ENCODE measurements around the gene WWC2.

WWC2 gene

GRCh38 chr4:183261953-183262775 is 163.1 kb downstream of the WWC2 start:
- peak; percentile 33 to 71 (median 56) for DNase-seq

GRCh38 chr4:183262776-183263100 is 163.7 kb downstream of the WWC2 start:
- no peak for DNase-seq

GRCh38 chr4:183263787-183264386 is 164.8 kb downstream of the WWC2 start:
- no peak for DNase-seq

GRCh38 chr4:183264614-183265013 is 165.6 kb downstream of the WWC2 start:
- no peak for DNase-seq

DNA sequence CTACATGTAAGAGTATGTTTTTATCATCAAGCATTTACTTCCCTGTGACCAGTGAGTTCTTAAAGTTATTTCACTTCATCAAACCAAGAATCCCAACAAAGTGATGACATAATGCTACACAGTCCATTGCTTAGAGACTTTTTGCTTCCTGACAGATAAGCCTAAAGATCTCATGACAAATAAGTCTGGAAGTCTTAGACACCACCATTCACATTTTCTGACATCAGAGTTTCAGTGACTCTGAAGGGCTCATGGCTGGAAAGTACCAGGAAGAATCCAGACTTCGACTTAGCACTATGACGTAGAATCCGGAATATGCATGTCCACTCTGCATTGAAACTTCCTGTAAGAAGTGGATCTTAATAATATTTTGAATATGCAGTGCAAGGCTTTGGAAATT is 167.3 kb downstream of the WWC2 start:
- DNase-seq: no peak

GRCh38 chr4:183268556-183268955 is 169.5 kb downstream of the WWC2 start:
- no peak for DNase-seq

- DNase-seq: no peak
These were observed 173.3 kb downstream of the WWC2 start for GRCh38 chr4:183272384-183272783.

- no peak for DNase-seq
These were observed 177.0 kb downstream of the WWC2 start for GRCh38 chr4:183276106-183276505.

GRCh38 chr4:183284258-183284785 is 185.3 kb downstream of the WWC2 start:
- DNase-seq: no peak

GRCh38 chr4:183284965-183285364 is 185.9 kb downstream of the WWC2 start:
- no peak for DNase-seq

GRCh38 chr4:183285886-183286285 is 186.8 kb downstream of the WWC2 start:
- DNase-seq: no peak

DNA sequence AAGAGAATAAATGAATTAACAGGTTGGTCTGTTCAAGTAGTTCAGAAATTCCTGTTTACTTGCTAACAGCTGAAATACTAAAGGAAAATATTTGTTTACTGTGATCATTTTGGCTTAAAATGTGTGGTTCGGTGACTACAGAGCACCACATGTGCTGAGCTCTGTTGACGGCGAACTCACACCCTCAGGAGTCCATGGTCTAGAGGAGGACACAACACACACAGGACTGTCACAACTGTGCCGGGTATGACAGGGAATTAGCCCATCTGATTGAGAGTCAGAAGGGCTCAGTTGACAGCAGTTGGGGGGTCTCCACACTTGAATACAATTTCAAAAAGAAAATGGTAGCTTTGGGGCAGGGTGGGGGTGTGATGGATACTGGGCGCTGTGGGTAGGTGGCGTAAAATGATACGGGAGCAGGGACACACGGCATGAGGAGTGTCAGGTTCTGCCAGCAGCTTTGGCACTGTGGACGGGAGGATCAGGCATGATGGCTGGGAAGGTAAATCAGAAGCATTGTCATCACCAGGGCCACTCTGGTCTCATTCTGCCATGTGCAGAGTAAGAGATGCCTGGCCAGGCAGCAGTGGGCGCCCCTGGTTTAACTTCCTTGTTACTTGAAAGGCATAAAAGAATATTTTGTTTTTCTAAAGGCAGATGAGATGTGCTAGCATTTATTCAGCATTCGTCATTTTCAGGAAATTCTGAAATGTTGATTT is 187.7 kb downstream of the WWC2 start:
- DNase-seq: no peak

DNA sequence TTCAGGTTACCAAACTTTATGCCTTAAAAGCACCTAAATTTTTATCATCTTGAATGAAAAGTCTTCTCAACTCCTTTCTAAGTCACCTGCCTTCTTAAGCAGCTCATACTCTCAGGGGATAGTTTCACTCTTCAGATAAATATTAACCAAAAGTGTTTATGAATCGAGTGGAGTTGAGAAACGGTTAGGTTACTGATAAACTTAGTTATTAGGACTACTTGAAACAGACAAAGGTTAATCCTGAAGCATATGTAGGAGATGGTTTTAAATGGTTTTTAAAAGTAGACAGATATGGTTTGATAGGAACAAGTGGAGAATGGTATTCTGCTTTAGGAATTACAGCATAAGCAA is 188.2 kb downstream of the WWC2 start:
- no peak for DNase-seq

GRCh38 chr4:183287677-183288076 is 188.6 kb downstream of the WWC2 start:
- no peak for DNase-seq

DNA sequence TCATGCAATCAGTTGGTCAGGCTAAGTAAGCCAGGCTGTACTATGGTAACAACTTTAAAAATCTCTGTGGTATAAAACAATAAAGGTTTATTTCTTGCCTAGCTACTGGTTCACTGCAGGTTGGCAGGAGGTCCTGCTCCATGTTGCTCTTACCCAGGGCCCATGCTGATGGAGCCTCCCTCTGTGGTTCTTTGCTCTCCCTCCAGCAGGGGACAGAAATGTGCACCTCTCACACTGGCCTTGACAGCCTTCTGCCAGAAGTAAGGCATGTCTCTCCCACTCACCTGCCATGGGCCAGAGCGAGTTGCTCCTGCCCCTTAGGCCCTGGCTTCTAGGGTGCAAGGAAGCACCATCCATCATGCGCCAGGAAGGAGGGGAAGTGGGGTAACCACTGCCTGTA is 189.9 kb downstream of the WWC2 start:
- no peak for DNase-seq

GRCh38 chr4:183289688-183290087 is 190.6 kb downstream of the WWC2 start:
- no peak for DNase-seq

GRCh38 chr4:183291070-183291469 is 192.0 kb downstream of the WWC2 start:
- DNase-seq: no peak

DNA sequence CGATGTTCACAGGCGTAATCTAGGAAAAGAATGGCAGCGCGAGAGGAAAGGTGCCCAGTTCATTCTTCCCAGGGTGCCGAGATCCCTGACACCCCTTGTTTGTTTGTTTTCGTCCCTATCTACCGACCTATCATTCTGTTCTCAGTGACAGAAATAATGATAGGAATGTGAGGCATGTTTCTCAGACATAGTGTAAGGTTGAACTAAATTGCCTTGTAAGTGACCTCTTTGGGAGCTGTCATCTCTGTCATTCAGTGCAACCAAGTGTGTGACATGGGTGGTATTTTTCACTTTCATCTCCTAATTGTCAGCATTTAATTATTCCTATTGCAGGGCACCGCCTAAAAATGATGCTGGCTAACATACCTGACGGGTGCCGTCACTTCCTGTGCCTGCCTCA is 196.7 kb downstream of the WWC2 start:
- DNase-seq: no peak

- no peak for DNase-seq
These were observed 198.6 kb downstream of the WWC2 start for GRCh38 chr4:183297675-183298074.

DNA sequence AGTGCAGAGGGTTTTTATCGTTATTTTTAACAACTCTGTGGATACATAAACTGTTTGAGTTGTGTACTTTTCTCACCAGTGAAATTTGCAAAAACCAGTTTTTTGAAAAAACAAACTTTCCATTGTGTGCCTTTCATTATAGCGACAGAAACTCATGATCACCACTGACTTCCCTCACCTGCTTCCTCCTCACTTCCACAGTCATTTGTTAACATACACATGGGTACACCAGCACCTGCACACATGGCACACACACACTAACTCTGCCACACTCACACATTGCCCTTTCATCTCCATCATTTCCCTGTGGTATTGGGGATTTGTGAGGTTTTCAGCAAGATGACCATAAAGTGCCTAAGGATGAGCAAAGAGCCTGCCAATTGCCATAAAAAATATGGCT is 200.4 kb downstream of the WWC2 start:
- DNase-seq: no peak

DNA sequence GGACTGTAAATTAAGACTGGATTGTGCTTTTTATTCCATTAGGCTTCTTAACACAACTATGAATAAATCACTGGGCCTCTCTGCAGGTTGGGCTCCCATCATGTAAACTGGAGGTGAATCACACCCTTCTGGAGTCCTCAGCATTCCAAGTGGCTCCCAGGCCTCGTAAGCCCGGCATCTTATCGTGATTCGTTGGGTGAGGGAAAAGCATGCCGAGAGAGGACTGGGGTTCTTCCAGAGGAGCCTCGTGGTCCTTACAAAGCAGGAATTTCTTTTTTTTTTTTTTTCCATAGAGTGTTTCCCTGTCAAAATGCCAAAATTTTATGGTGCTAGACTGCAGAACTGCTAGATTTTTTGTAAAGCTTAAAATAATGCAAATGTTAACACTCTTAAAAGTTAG is 201.0 kb downstream of the WWC2 start:
- DNase-seq: no peak

DNA sequence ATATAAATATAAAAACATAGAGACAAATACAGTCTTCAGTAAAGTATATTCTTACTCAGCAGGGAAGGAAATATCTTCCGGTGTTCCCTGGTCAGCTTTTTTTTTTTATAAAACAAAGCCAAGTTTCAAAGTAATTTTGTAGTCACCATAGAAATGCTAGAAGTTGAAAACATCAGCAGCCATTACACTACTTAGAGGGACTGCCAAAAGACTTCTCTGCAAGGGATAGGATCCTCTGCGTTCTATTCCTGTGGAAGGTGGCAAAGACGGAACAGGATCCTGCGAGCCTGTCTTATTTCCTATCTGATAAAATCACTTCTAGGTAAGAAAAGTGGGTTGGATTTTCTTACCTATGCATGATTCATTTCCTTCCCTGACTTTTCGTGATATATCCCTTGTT is 201.6 kb downstream of the WWC2 start:
- no peak for DNase-seq

- no peak for DNase-seq
These were observed 204.2 kb downstream of the WWC2 start for GRCh38 chr4:183303301-183303700.

DNA sequence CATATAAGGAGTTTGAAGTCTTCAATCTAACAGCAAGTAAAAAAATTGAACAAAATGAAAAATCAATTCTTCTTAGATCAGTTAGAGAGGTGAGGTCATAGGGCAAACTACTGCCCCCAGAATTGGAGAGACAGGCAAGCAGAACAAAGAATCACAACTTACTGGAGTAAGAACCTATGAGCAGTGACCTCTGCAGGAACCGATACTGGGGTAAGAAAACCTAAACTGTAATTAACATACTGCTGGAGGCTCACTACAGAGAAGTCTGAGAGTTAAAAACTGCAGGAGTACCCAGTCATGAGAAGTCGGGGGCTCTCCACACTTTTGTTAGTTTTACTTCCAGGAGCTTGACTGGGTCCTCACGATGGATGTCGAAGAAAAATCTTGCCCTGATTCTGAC is 205.0 kb downstream of the WWC2 start:
- DNase-seq: no peak

All from stimulated activated naive CD4-positive, alpha-beta T cell (primary cell).